Stimulated activated CD8-positive, alpha-beta memory T cell treated with anti-CD3 and anti-CD28 coated beads, Interleukin-15, amount 100 ng/mL, for 4 hours (primary cell): Measurements from ENCODE around the gene NSMCE1.

Source experiments
- DNase-seq, 2 donors: peaks; one replicate each; pipeline ENCODE4 v3.0.0-alpha.2; 2020; ENCODE audit warnings: low read depth in 2 of 2

NSMCE1 gene

GRCh38 chr16:27243725-27244362 lies 24.7 kb downstream of the NSMCE1 start:
- no peak for DNase-seq

- no peak for DNase-seq
These were observed 25.5 kb downstream of the NSMCE1 start for GRCh38 chr16:27242868-27243590.

- no peak for DNase-seq
These were observed 26.2 kb downstream of the NSMCE1 start for GRCh38 chr16:27242398-27242797.

- no peak for DNase-seq
These were observed 26.9 kb downstream of the NSMCE1 start for GRCh38 chr16:27241658-27242057.

- DNase-seq, result no peak
These were observed 27.5 kb downstream of the NSMCE1 start for GRCh38 chr16:27240948-27241531.

- DNase-seq, result no peak
These were observed 28.5 kb downstream of the NSMCE1 start for GRCh38 chr16:27239906-27240655.

- no peak for DNase-seq
These were observed 29.5 kb downstream of the NSMCE1 start for GRCh38 chr16:27239026-27239425.

GRCh38 chr16:27238591-27238990 lies 30.0 kb downstream of the NSMCE1 start:
- DNase-seq, result no peak

- DNase-seq, result no peak
These were observed 30.5 kb downstream of the NSMCE1 start for GRCh38 chr16:27238016-27238587.

- peak; percentile 68 to 81 for DNase-seq
These were observed 31.2 kb downstream of the NSMCE1 start for GRCh38 chr16:27237219-27238015.

- DNase-seq, result no peak
These were observed 31.8 kb downstream of the NSMCE1 start for GRCh38 chr16:27236635-27237218.

GRCh38 chr16:27235938-27236245 lies 32.7 kb downstream of the NSMCE1 start:
- DNase-seq, result no peak

- DNase-seq, result peak; percentile 65 to 76
These were observed 33.3 kb downstream of the NSMCE1 start for GRCh38 chr16:27235055-27235937.

GRCh38 chr16:27234603-27235002 lies 34.0 kb downstream of the NSMCE1 start:
- no peak for DNase-seq

- DNase-seq, result no peak
These were observed 34.4 kb downstream of the NSMCE1 start for GRCh38 chr16:27234171-27234570.

- no peak for DNase-seq
These were observed 34.8 kb downstream of the NSMCE1 start for GRCh38 chr16:27233731-27234130.

- DNase-seq, result no peak
These were observed 35.5 kb downstream of the NSMCE1 start for GRCh38 chr16:27232901-27233625.

- no peak for DNase-seq
These were observed 36.3 kb downstream of the NSMCE1 start for GRCh38 chr16:27232061-27232900.
